Measurements from ENCODE around the gene PPP1R3G.
"Not testable (repeated sequence)": the region's sequence is repeated elsewhere in the genome, so short reads cannot be mapped to it uniquely, and the experiment has no call there.

The PPP1R3G gene

GRCh38 chr6:5084781-5085647, at the start of gene PPP1R3G:
TSS of gene PPP1R3G (plus strand) at chr6:5085341. CDS start at chr6:5085486, 145 bp downstream.
- DNase-seq: no peak

GRCh38 chr6:5036269-5036668, 48.9 kb upstream of the PPP1R3G start:
- DNase-seq: peak; percentile 23

- no peak for DNase-seq
These were observed 43.2 kb upstream of the PPP1R3G start for GRCh38 chr6:5041955-5042354.

- no peak for DNase-seq
These were observed 42.7 kb upstream of the PPP1R3G start for GRCh38 chr6:5042436-5042835.

- DNase-seq: no peak
These were observed 40.3 kb upstream of the PPP1R3G start for GRCh38 chr6:5044866-5045265.

GRCh38 chr6:5045416-5045815, 39.7 kb upstream of the PPP1R3G start:
- DNase-seq: no peak

- no peak for DNase-seq
These were observed 38.7 kb upstream of the PPP1R3G start for GRCh38 chr6:5046430-5046829.

GRCh38 chr6:5050009-5050408, 35.1 kb upstream of the PPP1R3G start:
- no peak for DNase-seq

GRCh38 chr6:5051394-5051793, 33.7 kb upstream of the PPP1R3G start:
- no peak for DNase-seq

- no peak for DNase-seq
These were observed 32.1 kb upstream of the PPP1R3G start for GRCh38 chr6:5053038-5053437.

GRCh38 chr6:5053864-5054244, 31.3 kb upstream of the PPP1R3G start:
- DNase-seq: no peak

GRCh38 chr6:5054245-5054873, 30.8 kb upstream of the PPP1R3G start:
- no peak for DNase-seq

GRCh38 chr6:5055118-5055517, 30.0 kb upstream of the PPP1R3G start:
- DNase-seq: no peak

- no peak for DNase-seq
These were observed 26.9 kb upstream of the PPP1R3G start for GRCh38 chr6:5058254-5058653.

- DNase-seq: no peak
These were observed 25.9 kb upstream of the PPP1R3G start for GRCh38 chr6:5059036-5059896.

- not testable (repeated sequence) for DNase-seq
These were observed 24.7 kb upstream of the PPP1R3G start for GRCh38 chr6:5060439-5060838.

- DNase-seq: no peak
These were observed 24.0 kb upstream of the PPP1R3G start for GRCh38 chr6:5061152-5061551.

- DNase-seq: no peak
These were observed 21.5 kb upstream of the PPP1R3G start for GRCh38 chr6:5063617-5064016.

- no peak for DNase-seq
These were observed 18.6 kb upstream of the PPP1R3G start for GRCh38 chr6:5066456-5067093.

- DNase-seq: no peak
These were observed 17.8 kb upstream of the PPP1R3G start for GRCh38 chr6:5067305-5067704.

GRCh38 chr6:5068153-5068751, 16.9 kb upstream of the PPP1R3G start:
- no peak for DNase-seq

GRCh38 chr6:5071216-5071615, 13.9 kb upstream of the PPP1R3G start:
- no peak for DNase-seq

GRCh38 chr6:5072440-5072839, 12.7 kb upstream of the PPP1R3G start:
- DNase-seq: no peak

All from DMS153 (cell line).